Naive thymus-derived CD8-positive, alpha-beta T cell (primary cell): ENCODE results near the gene GALNTL6. TPM values are rescaled to one million over a fixed set of nuclear protein-coding genes. Genes with fewer than 3 reads are reported as not detected.
"Not testable (repeated sequence)": the region's sequence is repeated elsewhere in the genome, so short reads cannot be mapped to it uniquely, and the experiment has no call there.

Experiments
- ATAC-seq, 2 donors: fragments of 150-1000 bp; cut with Tn5 transposase in 1 of 2; sonication (Bioruptor Pico), chemical (Tn5 transposase) in 1 of 2; 1 replicate in 1 of 2; 2 replicates in 1 of 2; pipeline ENCODE4 v1.10.0; 2021; ENCODE audit warnings: mild to moderate bottlenecking in 2 of 2, moderate library complexity in 2 of 2
- POLR2A ChIA-PET: fragments of 350-600 bp; sonication (Branson Sonifier 250); formaldehyde crosslinking; loops from one replicate; lab custom pipeline; 2021; ENCODE audit warnings: antibody characterized with exemption; lab: Charles Lee
- DNase-seq, 10 donors: peaks; one replicate each; pipeline versions ENCODE4 v3.0.0 to v3.0.0-alpha.2; 2020 to 2022
- H3K27ac Mint-ChIP-seq, 10 donors: one replicate each; pipeline ENCODE4 v1.8.0; 2020 to 2022; ENCODE audit warnings: mild to moderate bottlenecking in 10 of 10, mixed read lengths in 10 of 10, moderate library complexity in 4 of 10, inconsistent platforms in 1 of 10
- H3K27me3 Mint-ChIP-seq, 5 donors: one replicate each; pipeline ENCODE4 v1.8.0; 2021 to 2022; ENCODE audit warnings: mixed read lengths in 5 of 5
- H3K36me3 Mint-ChIP-seq, 3 donors: one replicate each; pipeline ENCODE4 v1.8.0; 2020 to 2022; ENCODE audit warnings: mixed read lengths in 3 of 3, mild to moderate bottlenecking in 2 of 3, inconsistent platforms in 1 of 3
- H3K4me1 Mint-ChIP-seq, 4 donors: one replicate each; pipeline ENCODE4 v1.8.0; 2021 to 2022; ENCODE audit warnings: mixed read lengths in 4 of 4
- H3K4me3 Mint-ChIP-seq, 10 donors: one replicate each; pipeline ENCODE4 v1.8.0; 2020 to 2022; ENCODE audit warnings: mild to moderate bottlenecking in 10 of 10, mixed read lengths in 10 of 10, moderate library complexity in 6 of 10, inconsistent platforms in 1 of 10
- H3K9me3 Mint-ChIP-seq, 9 donors: one replicate each; pipeline ENCODE4 v1.8.0; 2020 to 2022; ENCODE audit warnings: mixed read lengths in 9 of 9, mild to moderate bottlenecking in 3 of 9, inconsistent platforms in 1 of 9, moderate library complexity in 1 of 9
- polyA plus RNA-seq, 3 donors: library from polyadenylated mRNA; unstranded; fragments of 300-500 nt; fragmentation: Illumina TruSeq; gene quantifications; one replicate each; pipeline ENCODE4 v1.2.3, GENCODE V29; 2021
- total RNA-seq, 8 experiments: library from RNA in 2 of 8; stranded (reverse) in 2 of 8; gene quantifications; one replicate each; pipeline ENCODE4 v1.2.3 and lab custom pipeline; 2021 to 2026

GALNTL6 gene
- total and polyA plus RNA-seq, 5 experiments from 2014 or later, result not detected

DNA sequence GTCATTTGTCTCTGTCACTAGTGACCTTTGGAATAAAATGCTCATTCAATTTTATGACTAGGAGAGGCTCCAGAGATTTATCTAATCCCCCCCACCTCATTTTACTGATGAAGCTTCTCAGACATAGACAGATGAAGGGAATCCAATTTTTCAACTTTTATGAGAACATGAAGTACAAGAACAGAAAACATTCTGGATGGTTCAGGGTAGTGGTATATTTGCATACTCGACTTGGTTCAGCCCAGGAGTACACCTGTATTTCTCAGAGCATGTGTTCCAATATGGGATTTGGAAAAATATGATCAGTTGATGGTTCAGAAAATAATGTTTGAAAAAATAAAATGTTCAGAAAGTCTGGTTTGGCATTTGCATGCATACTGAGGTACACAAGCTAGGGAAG is 1224.0 kb downstream of the GALNTL6 start:
- Mint-ChIP-seq H3K4me1 (no peaks in the 10 kb centered on the region), H3K4me3 (no peak overlapping the region), H3K9me3 (no peaks in the 10 kb centered on the region), H3K36me3 (no peaks in the 10 kb centered on the region), H3K27me3 (peaks cover 2 to 22% (median 7%) of the 10 kb centered on the region in 5 donors), H3K27ac (no peak overlapping the region)
- no peak for ATAC-seq
- POLR2A ChIA-PET, result no interaction called here
- no peak for DNase-seq

DNA sequence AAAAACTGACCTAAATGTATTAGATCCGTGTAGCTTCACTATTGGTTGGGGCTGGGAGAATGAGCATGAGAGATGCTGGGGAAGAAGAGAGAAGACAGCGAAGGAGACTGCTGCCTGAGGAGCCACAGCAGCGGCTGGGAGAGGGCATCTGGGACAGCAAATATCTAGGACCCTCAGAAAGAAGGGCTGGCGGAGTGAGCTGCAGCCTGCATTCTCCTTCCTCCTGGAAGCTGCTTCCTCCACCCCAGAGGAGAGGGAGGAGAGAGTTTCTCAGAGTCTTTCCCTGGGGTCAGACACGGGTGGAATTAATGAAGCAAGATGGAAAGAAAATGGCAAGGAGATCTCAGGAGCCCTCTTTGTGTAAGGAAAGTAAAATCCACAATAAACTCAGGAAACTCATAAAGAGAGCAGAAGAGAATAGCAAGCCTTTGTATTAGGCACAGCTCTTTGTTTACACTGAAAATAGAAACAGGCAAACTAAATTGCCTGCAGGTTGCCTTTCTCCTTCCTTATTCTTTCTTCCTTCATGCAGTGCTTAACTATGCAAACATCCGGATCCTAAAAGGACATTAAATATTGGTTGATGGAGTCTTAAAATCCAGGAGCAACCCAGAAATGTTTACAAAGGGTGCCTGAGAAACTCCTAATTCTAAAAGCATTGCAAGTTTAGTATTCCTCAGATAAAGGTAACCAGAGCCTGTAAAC is 1225.1 kb downstream of the GALNTL6 start:
- no peak overlapping the region for H3K27ac Mint-ChIP-seq
- DNase-seq, result no peak
- H3K4me1 Mint-ChIP-seq, result no peaks in the 10 kb centered on the region
- no peak overlapping the region for H3K4me3 Mint-ChIP-seq
- ATAC-seq, result no peak
- H3K27me3 Mint-ChIP-seq, result peaks cover 6 to 30% (median 14%) of the 10 kb centered on the region in 5 donors
- H3K9me3 Mint-ChIP-seq, result peaks cover 0 to 4% (median 0%) of the 10 kb centered on the region in 9 donors
- H3K36me3 Mint-ChIP-seq, result no peaks in the 10 kb centered on the region
- POLR2A ChIA-PET, result no interaction called here

DNA sequence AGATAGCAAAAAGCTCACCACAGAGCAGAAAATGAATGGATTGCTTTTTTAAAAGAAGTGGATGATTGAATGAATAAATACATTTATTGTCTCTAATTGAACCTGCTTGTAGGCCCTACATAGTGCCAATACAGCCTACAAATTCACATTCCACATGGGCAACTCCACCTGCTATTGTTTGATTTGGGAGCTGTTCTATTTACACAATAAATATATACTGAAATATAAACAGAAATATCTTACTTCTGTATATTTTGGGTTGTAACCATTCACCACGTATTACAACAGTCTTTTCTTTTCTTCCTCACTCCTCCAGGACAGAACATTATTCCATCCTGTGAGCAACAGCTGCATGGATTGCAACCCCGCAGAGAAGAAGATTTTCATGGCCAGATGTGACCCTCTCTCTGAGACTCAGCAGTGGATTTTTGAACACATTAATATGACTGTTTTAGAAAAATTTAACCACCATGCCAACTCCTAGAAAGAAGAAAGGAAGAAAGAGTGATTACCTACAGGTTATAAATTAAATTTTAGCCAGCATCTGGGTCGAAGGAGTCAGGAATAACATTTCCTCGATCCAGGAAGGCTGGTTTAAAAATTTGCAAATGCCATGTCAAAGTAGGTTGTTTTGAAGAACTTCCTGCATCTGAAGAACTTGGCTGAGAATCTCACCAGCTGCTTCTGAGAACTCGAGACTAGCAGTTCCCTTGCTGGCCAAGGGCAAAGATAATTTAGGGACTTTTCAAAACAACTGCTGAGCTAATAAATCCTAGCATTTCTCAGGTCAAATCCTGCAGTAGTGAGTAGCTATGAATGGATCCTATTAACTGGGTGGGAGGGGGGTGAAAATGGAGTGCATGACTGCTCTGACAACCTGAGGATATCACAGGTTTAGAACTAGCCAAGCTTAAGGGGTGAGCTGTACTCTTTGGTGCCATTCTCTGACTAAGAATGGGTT is 1226.7 kb downstream of the GALNTL6 start:
- Mint-ChIP-seq H3K27me3 (peaks cover 6 to 29% (median 22%) of the 10 kb centered on the region in 5 donors), H3K4me3 (no peak overlapping the region), H3K27ac (no peak overlapping the region), H3K36me3 (no peaks in the 10 kb centered on the region), H3K9me3 (peaks cover 0 to 6% (median 0%) of the 10 kb centered on the region in 9 donors), H3K4me1 (no peaks in the 10 kb centered on the region)
- ATAC-seq, result no peak
- POLR2A ChIA-PET, result no interaction called here
- DNase-seq, result no peak

DNA sequence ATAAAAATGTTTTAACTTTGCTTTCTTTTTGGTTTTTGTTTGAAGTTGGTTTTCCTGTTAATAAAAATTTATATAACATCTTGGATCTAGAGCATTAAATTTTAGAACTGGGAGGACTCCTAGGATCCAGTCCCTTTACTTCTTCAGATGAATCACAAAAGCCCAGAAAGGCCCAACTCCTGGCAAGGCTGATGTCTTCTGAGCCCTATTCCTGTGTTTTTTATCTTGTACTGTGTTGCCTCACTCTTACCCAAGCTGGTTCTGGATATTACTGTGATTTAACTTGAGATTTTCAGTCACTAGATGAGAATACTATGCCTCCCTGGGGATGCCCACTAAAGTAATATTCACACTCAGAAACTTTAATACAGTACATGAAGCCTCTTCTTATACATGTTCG is 1228.3 kb downstream of the GALNTL6 start:
- no peak for ATAC-seq
- Mint-ChIP-seq H3K4me1 (no peaks in the 10 kb centered on the region), H3K4me3 (no peak overlapping the region), H3K9me3 (peaks cover 0 to 6% (median 0%) of the 10 kb centered on the region in 9 donors), H3K27ac (no peak overlapping the region), H3K36me3 (no peaks in the 10 kb centered on the region), H3K27me3 (peaks cover 6 to 29% (median 19%) of the 10 kb centered on the region in 5 donors)
- POLR2A ChIA-PET, result no interaction called here
- no peak for DNase-seq

DNA sequence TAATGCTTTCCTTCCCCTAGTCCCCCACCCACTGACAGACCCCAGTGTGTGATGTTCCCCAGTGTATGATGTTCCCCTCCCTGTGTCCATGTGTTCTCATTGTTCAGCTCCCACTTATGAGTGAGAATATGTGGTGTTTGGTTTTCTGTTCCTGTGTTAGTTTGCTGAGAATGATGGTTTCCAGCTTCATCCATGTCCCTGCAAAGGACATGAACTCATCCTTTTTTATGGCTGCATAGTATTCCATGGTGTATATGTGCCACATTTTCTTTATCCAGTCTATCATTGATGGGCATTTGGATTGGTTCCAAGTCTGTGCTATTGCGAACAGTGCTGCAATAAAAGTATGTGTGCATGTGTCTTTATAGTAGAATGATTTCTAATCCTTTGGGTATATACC is 1228.9 kb downstream of the GALNTL6 start:
- H3K9me3 Mint-ChIP-seq, DNase-seq, POLR2A ChIA-PET, H3K36me3 Mint-ChIP-seq, H3K27ac Mint-ChIP-seq, H3K4me3 Mint-ChIP-seq, ATAC-seq, H3K4me1 Mint-ChIP-seq: not testable (repeated sequence)
- H3K27me3 Mint-ChIP-seq, result peaks cover 6 to 29% (median 20%) of the 10 kb centered on the region in 5 donors

DNA sequence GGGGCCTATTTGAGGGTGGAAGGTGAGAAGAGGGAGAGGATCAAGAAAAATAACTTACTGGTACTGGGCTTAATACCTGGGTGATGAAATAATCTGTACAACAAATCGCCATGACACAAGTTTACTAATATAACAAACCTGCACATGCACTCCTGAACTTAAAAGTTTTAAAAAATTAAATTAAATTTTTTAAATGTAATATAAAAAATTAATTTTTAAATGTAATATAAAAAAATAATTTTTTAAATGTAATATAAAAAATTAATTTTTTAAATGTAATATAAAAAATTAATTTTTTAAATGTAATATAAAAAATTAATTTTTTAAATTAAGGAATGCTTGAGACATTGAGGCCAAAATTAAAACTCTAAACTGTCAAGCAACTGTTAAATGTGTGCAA is 1231.1 kb downstream of the GALNTL6 start:
- Mint-ChIP-seq H3K27me3 (peaks cover 3 to 29% (median 20%) of the 10 kb centered on the region in 5 donors), H3K9me3 (peaks cover 0 to 6% (median 0%) of the 10 kb centered on the region in 9 donors), H3K27ac (no peak overlapping the region), H3K36me3 (no peaks in the 10 kb centered on the region), H3K4me3 (no peak overlapping the region), H3K4me1 (no peaks in the 10 kb centered on the region)
- ATAC-seq, result no peak
- no peak for DNase-seq
- POLR2A ChIA-PET, result no interaction called here

DNA sequence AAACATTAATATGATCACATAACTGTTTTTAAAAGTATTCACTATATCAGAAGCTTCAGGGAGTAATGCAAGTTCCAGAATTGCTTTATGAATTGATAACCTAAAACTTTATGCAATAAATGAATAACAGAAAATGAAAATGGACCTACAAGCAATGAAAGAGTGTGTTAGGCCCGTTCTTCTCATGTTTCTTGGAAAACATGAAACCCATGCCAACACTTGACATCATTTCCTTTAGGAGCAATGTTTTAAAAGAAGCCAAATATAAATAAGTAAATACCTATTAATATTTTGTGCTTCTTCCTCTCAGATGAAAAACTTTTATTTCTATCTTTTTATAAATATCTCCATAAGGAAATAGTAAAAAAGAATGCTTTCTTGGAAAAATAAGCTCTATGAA is 1232.4 kb downstream of the GALNTL6 start:
- no peak overlapping the region for H3K27ac Mint-ChIP-seq
- H3K36me3 Mint-ChIP-seq, result no peaks in the 10 kb centered on the region
- POLR2A ChIA-PET, result no interaction called here
- DNase-seq (no peak), ATAC-seq (no peak)
- peaks cover 3 to 30% (median 18%) of the 10 kb centered on the region in 5 donors for H3K27me3 Mint-ChIP-seq
- H3K4me1 Mint-ChIP-seq, result no peaks in the 10 kb centered on the region
- no peak overlapping the region for H3K4me3 Mint-ChIP-seq
- peaks cover 0 to 6% (median 0%) of the 10 kb centered on the region in 9 donors for H3K9me3 Mint-ChIP-seq

DNA sequence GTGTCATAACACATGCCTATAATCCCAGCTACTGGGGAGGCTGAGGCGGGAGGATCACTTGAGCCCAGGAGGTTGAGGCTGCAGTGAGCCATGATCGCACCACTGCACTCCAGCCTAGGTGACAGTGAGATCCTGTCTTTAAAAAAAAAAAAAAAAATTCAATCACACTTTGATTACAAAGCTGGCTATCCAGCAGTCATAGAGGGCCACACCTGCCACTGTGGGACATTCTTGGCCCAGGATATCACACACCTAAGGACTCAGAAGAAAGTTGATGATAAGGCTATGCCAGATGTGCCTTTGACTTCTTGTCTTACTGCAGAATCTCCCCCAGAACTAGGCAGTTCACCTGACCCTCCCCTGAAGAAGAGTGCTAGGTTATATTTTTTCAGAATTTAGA is 1232.9 kb downstream of the GALNTL6 start:
- no peak overlapping the region for H3K4me3 Mint-ChIP-seq
- POLR2A ChIA-PET, result no interaction called here
- ATAC-seq, result no peak

DNA sequence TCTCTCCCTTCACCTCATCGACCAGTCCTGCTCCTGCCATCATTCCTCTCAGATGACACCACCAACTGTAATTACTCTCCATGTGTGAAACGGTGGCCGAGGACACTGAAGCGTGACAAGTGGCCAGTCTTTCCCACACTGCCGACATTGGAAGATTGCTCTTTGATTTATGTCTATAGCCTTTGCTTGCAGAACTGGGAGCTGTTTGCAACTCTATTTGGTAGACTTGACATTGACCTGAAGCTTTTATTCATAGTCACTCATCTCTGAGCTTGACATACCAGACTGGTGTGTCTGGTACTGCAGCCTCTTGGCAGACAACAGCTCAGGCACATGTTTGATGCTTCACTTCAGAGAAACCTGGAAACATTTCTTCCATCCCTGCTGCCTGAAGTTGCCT is 1233.6 kb downstream of the GALNTL6 start:
- no peak for DNase-seq
- peaks cover 0 to 6% (median 0%) of the 10 kb centered on the region in 9 donors for H3K9me3 Mint-ChIP-seq
- H3K4me3 Mint-ChIP-seq, result no peak overlapping the region
- H3K4me1 Mint-ChIP-seq, result no peaks in the 10 kb centered on the region
- peak overlapping the region in 1 of 10 donors; percentile 6 for H3K27ac Mint-ChIP-seq
- POLR2A ChIA-PET, result no interaction called here
- no peak for ATAC-seq
- peaks cover 3 to 40% (median 17%) of the 10 kb centered on the region in 5 donors for H3K27me3 Mint-ChIP-seq
- H3K36me3 Mint-ChIP-seq, result no peaks in the 10 kb centered on the region

More for the DNA sequence above, 1232.9 kb downstream of the GALNTL6 start:
- Mint-ChIP-seq H3K27ac (no peak overlapping the region), H3K27me3 (peaks cover 3 to 35% (median 18%) of the 10 kb centered on the region in 5 donors), H3K36me3 (no peaks in the 10 kb centered on the region), H3K9me3 (peaks cover 0 to 6% (median 0%) of the 10 kb centered on the region in 9 donors), H3K4me1 (no peaks in the 10 kb centered on the region)
- no peak for DNase-seq

DNA sequence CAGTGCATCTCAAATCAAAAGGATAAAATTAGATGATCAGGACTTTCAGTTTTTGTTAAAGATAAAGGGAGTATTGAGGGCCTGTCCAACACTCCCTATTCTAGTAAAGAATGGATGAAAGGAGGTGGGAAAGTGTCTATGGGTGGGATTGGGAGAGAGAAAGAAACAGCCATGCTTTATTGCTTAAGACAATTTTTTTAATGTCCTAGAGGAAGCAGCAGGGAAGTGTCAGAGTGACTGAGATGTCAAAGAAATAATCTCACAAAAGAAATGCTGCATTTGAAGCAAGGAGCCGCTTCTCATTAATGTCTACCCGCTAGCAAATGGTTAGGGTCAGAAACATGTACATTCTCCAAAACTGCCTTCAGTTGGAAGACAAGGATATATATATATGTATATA is 1238.0 kb downstream of the GALNTL6 start:
- ATAC-seq, result no peak
- H3K4me1 Mint-ChIP-seq, result no peaks in the 10 kb centered on the region

DNA sequence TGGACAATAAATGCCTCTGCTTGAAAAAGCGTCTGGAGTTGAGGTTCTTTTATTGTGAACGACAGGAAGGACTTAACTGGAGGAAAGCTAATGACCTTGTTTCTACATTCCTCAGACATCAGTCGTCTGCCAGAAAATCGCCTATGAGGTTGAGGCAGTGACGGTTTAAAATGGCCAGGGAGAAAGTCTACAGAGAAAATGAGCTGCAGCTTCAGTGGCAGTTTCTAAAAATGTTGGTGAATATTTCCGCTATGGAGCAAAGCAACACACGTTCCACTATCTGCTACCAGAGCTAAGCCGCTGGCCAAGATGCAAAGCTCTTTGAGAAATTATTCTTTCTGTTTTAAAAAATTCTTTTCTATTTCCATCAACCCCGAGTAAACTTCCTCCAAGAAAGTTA is 1238.5 kb downstream of the GALNTL6 start:
- no peaks in the 10 kb centered on the region for H3K9me3 Mint-ChIP-seq
- ATAC-seq, result no peak

More for the DNA sequence above, 1238.0 kb downstream of the GALNTL6 start:
- Mint-ChIP-seq H3K36me3 (no peaks in the 10 kb centered on the region), H3K9me3 (no peaks in the 10 kb centered on the region), H3K27ac (no peak overlapping the region), H3K27me3 (peaks cover 0 to 12% (median 2%) of the 10 kb centered on the region in 5 donors), H3K4me3 (no peak overlapping the region)
- no peak for DNase-seq
- POLR2A ChIA-PET, result no interaction called here

DNA sequence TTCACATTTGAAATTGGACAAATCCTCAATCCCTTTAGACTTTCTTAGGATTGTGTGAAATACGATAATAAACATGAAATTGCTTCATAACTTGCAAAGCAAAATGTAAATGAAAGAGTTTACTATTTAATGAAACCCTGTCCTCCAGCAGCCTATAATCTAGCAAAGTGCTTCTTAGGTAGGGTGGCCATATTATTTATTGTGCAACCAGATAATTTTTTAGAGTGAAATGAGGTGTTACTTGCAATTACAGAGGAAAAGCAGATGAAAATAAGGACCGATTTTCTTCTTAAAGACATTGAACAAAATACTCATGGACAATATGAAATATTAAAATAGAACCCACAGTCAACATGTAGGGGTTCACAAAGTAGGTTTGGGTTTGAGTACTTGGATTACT is 1239.2 kb downstream of the GALNTL6 start:
- Mint-ChIP-seq H3K27ac (no peak overlapping the region), H3K9me3 (no peaks in the 10 kb centered on the region), H3K36me3 (no peaks in the 10 kb centered on the region), H3K27me3 (peaks cover 0 to 12% (median 0%) of the 10 kb centered on the region in 5 donors), H3K4me1 (no peaks in the 10 kb centered on the region), H3K4me3 (no peak overlapping the region)
- ATAC-seq (no peak), DNase-seq (no peak)
- POLR2A ChIA-PET, result no interaction called here

More for the DNA sequence above, 1238.5 kb downstream of the GALNTL6 start:
- H3K36me3 Mint-ChIP-seq, result no peaks in the 10 kb centered on the region
- no peaks in the 10 kb centered on the region for H3K4me1 Mint-ChIP-seq
- peaks cover 0 to 12% (median 1%) of the 10 kb centered on the region in 5 donors for H3K27me3 Mint-ChIP-seq
- H3K4me3 Mint-ChIP-seq, result no peak overlapping the region
- POLR2A ChIA-PET, result no interaction called here
- DNase-seq, result no peak
- H3K27ac Mint-ChIP-seq, result no peak overlapping the region

DNA sequence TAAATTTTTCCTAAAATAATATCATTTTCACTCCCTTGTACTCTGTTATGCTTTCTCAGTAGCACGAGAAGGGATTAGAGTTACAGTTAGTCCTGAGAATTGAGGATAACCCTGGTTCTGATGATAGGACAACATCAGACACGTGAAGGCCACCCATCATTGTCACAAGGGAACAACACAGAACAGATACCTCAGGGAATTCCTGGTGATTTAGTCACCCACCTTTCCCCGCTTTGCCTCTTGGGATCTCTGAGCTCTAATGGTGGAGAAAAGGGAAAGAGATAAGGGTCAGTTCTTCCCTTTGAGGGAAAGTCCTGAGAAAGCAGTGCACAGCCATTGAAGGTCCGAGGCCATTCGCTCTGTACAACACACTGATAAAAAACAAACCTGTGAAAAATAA is 1243.1 kb downstream of the GALNTL6 start:
- no peak for ATAC-seq
- Mint-ChIP-seq H3K27ac (no peak overlapping the region), H3K4me3 (no peak overlapping the region), H3K9me3 (no peaks in the 10 kb centered on the region), H3K27me3 (peaks cover 0 to 5% (median 0%) of the 10 kb centered on the region in 5 donors), H3K36me3 (no peaks in the 10 kb centered on the region), H3K4me1 (no peaks in the 10 kb centered on the region)
- POLR2A ChIA-PET, result no interaction called here
- DNase-seq, result no peak
